NK-92 (cell line): ENCODE results near the gene ATP8B4.
"Not testable (repeated sequence)": the region's sequence is repeated elsewhere in the genome, so short reads cannot be mapped to it uniquely, and the experiment has no call there.

ENCODE experiments used
- DNase-seq: peaks from one replicate; lab custom pipeline; 2025; ENCODE audit not compliant: unreplicated experiment; lab: John Stamatoyannopoulos, UW

The ATP8B4 gene

DNA sequence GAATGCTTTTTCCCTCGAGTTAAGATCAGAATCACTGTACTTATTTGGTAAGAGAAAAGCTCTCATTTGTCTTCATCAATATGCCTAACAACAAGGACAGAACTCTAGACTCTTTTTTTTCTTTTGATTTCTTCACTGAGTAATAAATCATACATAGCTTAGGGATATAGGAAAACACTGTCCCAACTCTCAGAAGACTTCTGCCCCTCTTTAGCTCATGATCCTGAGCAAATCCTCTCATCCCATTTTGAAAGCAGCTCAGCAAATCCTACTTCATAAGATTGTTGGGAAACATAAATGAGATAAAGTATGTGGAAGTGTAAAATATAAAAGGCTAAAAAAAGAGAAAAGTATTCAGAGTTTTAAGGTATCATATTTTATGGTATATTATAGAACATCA is 141.7 kb downstream of the ATP8B4 start:
- no peak for DNase-seq

GRCh38 chr15:49964551-49964950 is 154.5 kb downstream of the ATP8B4 start:
- DNase-seq, result no peak

DNA sequence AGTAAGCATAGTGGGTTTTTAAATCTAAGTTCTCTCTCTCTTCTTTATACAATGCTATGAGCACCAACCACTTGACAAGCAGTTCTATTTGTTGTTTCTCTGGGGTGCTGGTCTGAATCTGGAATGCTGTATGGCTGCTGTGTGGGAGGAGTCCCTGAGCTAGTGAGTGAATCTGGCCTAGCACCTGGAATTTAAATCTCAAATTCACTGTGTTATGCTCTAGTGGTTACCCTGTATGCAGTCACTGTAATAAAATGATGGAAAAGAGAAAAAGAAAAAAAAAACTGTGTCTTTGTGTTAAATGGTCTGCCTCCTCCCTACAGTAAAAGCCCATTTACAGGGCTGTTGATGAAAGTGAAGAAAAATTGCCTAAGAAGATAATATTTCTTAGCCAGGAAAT is 155.0 kb downstream of the ATP8B4 start:
- DNase-seq, result no peak

DNA sequence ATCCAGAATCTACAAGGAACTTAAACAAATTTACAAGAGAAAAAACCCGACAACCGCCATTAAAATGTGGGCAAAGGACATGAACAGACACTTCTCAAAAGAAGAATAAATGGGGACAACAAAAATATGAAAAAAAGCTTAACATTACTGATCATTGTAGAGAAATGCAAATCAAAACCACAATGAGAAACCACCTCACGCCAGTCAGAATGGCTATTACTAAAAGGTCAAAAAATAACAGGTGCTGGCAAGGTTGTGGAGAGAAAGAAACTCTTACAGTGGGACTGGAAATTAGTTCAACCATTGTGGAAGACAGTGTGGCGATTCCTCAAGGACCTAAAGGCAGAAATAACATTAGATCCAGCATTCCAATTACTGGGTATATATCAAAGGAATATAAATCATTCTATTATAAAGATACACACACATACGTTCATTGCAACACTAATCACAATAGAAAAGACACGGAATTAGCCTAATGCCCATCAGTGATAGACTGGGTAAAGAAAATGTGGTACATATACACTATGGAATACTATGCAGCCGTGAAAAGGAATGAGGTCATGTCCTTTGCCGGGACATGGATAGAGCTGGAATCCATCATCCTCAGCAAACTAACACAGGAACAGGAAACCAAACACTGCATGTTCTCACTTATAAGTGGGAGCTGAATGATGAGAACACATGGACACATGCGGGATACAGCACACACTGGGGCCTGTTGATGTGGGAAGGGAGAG is 155.8 kb downstream of the ATP8B4 start:
- DNase-seq, result not testable (repeated sequence)

DNA sequence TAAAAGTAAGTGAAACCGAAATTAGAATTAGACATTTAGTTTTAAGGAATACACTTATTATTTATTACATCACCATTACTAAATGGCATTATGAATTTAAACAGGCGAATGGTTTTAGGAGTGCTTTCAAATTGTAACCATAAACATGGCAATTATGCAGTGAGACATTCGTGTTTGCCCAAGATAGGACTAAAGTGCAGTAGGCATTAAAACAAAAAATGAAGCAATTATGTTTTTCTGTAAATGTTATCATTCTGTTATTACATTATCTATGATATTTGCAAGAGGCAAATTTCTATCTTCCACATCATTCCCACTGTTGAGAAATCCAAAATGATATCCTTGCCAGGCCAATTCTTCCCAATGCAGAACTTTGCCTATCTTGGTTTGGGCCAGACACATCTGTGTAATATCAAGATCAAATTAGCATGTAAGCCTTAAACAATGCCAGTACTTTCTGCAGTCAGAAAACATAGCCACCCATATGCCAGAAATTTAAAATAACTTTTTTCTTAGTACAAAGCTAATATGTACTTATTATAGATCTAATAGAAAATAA is 156.9 kb downstream of the ATP8B4 start:
- DNase-seq, result no peak

DNA sequence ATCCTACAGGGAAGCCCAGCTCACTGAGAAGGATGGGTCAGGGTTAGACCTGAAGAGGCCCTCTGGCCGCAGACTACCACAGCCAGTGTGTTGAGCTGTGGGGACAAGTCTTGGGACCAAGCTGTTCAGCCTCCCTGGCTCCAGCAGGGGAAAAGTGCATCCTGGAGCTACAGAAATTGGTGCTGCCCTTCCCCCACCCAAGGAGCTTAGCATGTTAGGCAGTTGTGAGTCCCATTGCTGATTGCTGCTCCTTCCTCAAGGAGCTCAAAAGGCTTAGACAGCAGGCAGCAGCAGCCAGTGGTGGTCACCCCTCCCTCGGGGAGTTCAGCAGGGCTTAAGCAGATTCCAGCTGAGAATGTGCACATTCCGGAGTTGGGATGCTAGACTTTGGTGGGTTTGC is 165.6 kb downstream of the ATP8B4 start:
- DNase-seq, result no peak

- no peak for DNase-seq
These were observed 172.4 kb downstream of the ATP8B4 start for GRCh38 chr15:49946681-49947080.

DNA sequence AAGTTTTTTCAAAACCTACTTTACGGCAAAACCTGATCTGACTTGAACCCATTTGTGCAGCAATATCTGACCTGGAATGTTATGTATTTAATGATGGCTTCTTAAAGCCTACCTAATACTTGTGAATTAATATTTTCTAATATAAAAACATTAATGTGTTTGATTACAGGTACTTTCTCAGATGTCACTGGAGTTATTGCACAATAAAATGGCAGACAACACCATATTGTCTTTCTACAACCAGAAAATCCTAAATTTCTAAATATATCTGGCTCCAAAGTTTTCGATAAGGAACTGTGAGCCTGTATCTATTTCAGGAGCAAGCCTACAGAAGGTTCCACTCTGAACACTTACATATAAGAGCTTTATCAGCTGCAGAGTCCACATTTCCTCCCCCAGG is 184.5 kb downstream of the ATP8B4 start:
- DNase-seq, result no peak

DNA sequence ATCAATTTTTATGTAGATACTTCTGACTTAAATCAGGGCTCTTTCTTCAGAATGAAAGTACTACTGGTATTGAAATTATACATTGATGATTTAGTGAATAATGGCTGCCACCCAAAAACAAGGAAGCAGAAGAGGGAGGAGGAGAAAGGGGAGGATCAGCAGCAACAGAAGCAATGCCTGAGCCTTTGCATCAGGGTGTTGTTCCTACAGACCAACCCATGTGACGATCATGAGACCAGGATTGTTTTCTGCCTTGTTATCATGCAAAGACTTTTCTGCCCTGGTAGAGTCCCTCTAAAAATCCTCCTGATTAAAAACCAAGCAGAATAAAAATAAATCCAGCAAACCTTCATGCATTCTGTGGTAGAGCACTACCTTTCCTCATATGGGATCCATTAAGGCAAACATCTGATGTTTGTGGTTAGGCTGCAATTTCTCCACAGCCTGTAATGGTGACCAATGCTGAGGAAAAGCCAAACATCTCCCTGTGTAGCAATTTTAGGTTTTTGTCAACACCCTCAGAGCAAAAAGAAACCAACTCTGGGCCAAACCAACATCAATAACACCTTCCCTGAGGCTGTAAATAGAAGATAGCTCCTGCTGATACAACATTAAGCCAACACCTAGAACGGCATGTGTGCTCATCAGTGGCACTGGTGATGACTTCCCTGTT is 191.7 kb downstream of the ATP8B4 start:
- DNase-seq, result no peak

GRCh38 chr15:49926740-49927139 is 192.3 kb downstream of the ATP8B4 start:
- no peak for DNase-seq

- DNase-seq, result no peak
These were observed 195.4 kb downstream of the ATP8B4 start for GRCh38 chr15:49923671-49924070.

DNA sequence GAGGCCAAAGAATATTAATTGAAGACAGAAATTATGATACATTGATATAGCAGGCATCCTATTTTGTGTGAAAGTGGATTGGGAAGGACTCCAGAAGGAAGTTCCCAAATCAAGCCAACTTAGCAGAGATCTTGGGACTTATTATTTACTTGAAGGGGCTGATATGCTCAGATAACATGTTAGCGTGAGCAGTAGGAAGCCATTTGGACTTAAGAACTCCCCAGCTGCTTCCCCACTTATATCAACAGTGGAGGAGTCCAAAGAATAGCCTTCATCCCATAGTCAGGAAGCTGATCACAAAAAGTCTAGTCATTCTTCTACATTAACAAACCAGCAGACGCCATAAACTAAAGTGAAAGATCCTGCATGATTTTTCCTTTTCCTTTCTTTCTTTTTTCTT is 200.0 kb downstream of the ATP8B4 start:
- DNase-seq, result no peak

DNA sequence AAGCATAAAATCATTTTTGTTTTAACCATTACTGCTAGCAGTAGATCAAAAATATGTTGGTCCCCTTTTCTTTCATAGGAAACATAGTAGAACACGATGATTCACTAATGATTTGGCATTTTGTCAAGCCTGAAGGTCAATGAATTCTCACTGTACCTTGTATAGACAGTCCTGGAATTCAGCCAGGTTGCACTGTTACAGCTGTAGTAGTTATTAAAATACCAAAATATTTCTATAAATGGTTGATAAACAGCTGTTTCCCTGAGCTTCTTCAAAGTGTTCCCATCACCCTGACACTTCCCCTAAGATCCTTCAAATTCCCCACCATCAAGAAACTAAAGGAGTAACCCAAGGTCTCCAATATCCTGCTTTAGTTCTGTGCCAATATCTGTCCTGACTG is 200.9 kb downstream of the ATP8B4 start:
- DNase-seq, result no peak

GRCh38 chr15:49916998-49917397 is 202.0 kb downstream of the ATP8B4 start:
- no peak for DNase-seq

DNA sequence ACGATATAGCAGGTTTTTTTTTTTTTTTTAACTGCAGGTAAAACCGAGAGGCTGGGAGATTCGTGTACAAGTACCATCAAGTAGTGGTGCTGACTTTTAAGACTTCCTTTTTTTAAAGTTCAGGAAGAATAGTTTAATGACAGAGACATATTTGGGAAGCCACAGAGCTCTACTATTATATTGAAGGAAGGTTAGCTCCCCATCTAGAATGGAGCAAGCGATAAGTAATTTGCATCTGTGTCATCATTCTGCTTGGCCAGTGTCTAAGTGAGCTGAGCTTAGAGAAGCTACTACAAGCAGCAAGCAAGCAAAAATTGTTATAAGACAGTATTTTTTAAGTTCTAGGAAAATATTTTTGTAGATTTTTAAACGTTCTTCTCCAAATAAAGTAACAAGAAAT is 203.2 kb downstream of the ATP8B4 start:
- DNase-seq, result no peak

DNA sequence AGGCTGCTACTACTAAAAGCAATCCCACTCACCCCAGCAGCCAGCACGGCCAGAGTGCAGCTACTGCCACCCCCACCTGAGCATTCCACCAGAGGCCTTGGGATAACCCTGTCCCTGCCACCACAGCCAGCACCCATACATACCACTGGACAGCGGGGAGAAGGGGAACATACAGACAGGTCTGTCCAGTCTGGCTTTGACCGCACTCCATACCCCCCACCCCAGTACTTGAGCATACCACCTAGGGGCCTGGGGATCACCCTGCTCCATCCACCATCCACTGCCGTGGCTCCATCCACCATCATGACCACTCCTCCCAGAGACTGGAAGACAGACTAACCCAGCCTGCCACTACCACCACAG is 210.1 kb downstream of the ATP8B4 start:
- no peak for DNase-seq

DNA sequence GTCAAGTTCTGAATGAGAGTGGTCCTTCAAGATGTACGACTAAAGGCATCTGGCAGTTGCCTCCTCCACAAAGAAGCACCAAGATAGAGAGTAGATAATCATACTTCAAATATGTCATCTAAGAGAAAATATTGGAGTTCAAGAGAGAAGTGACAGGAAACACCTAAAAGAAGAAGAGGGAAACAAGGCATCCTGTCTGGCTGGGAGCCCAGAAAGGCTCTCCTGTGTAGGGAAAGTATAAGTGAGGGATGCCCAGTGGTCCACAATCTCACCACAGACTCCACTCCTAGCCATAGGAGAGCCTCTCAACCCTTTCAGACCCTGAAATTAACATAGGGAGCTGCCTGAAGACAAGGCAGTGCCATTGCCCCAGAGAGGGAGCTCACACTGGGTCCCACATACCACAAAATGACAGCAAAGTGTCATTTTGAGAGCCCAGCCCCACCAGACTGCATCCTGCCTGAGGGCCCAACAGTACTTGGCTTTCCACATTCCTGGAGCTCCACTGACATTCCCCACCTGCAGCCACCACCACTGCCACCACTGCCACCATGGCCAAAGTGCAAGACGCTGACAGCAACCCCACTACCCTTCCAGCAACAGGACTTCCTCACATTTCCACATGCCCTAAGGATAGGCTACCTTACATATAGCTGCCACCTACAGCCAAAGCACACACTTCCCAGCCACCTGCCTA is 210.6 kb downstream of the ATP8B4 start:
- DNase-seq, result no peak

DNA sequence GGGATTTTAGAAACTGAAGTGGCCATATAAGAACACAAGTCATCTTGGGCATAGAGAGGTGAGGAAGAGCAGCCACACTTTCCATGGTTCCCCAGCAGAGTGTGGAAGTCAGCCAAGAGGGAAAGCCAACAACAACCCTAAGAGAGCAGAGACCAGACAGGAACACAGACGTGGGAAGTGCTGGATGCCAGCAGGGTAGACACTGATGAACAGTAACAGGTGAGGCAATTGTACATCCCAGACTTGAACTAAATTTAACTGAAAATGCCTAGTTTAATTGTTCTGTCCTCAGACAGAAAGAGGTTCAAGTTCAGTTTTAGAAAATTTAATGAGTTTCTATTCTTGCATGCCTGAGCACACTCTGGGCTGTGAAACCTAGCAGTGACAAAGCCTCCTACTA is 212.1 kb downstream of the ATP8B4 start:
- no peak for DNase-seq

DNA sequence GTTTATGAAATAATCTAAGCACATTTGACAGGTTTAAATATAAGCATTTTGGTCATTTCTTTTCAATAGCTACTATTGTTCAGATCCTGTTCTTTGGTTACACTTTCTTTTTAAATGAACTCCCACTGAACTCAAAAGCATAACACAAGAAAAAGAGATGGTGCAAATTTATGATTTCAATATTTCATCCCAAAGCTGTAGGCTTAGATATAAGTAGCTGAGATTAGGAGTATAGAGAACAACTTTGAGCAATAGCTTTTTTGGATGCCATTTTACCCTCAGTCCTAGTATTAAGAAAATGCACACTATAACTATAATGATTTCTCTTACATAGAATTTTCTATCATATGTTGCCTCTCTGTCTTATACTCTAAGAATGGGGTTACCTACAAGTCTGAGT is 213.8 kb downstream of the ATP8B4 start:
- DNase-seq, result no peak

DNA sequence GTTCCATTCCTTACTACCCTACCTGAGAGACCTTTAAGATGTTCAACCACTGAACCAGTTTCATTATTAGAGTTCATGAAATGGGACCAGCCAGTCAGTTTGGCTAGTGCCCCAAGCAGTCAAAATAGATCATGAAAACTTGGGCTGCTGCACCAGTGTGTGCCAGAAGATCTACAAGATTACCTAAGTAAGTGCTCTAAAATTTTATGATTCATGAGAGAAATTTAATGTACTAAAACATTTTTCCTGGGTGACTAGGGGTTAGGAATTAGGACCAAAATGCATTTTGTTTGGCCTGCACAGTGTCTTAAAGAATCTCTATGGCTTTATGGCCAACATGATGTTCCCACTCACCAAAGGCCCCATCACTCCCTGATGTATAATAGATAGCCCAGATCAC is 214.7 kb downstream of the ATP8B4 start:
- no peak for DNase-seq

GRCh38 chr15:49902685-49903501 is 216.1 kb downstream of the ATP8B4 start:
- DNase-seq, result no peak
